Fibroblast of the aortic adventitia (primary cell): ENCODE data around the gene IRAK2. TPM values are rescaled to one million over a fixed set of nuclear protein-coding genes. Genes with fewer than 3 reads are reported as not detected.
A peak's percentile ranks its signal among the peaks of the same experiment; 100 is the strongest.
"Not testable (repeated sequence)": the region's sequence is repeated elsewhere in the genome, so short reads cannot be mapped to it uniquely, and the experiment has no call there.

Source experiments
- DNase-seq: peaks from one replicate; pipeline ENCODE4 v3.0.0-alpha.2; 2010; ENCODE audit warnings: low read depth
- H3K4me3 ChIP-seq: 2 replicates; pipeline ENCODE4 v1.5.1; 2011; ENCODE audit warnings: low read depth, mild to moderate bottlenecking, control low read depth, low read length, moderate library complexity
- CTCF ChIP-seq: IDR thresholded peaks from 2 replicates; pipeline ENCODE4 v1.5.1; 2011; ENCODE audit warnings: mild to moderate bottlenecking, low read length, control low read depth, inconsistent platforms; ENCODE audit not compliant: insufficient read depth
- total RNA-seq: library from RNA; depleted of rRNA; stranded (reverse); fragments of >200 nt; gene quantifications from 2 replicates; pipeline ENCODE4 v1.2.3, GENCODE V29; 2012; ENCODE audit warnings: low replicate concordance

Gene IRAK2
- total RNA-seq, 1 donor, result 9.1 TPM

- no peak for DNase-seq
- TF ChIP-seq CTCF, result no peak
- H3K4me3 ChIP-seq, result no peak overlapping the region
Measured at GRCh38 chr3:10173095-10173925, 8.6 kb downstream of the IRAK2 start.

GRCh38 chr3:10173926-10174435 lies 9.3 kb downstream of the IRAK2 start:
- peak; percentile 92 for DNase-seq
- no peak for TF ChIP-seq CTCF
- H3K4me3 ChIP-seq, result no peak overlapping the region

- DNase-seq, result not testable (repeated sequence)
Measured at GRCh38 chr3:10175334-10175733, 10.6 kb downstream of the IRAK2 start.

GRCh38 chr3:10176150-10176549 lies 11.4 kb downstream of the IRAK2 start:
- not testable (repeated sequence) for DNase-seq, H3K4me3 ChIP-seq

More at GRCh38 chr3:10175334-10175733, 10.6 kb downstream of the IRAK2 start:
- not testable (repeated sequence) for H3K4me3 ChIP-seq

DNA sequence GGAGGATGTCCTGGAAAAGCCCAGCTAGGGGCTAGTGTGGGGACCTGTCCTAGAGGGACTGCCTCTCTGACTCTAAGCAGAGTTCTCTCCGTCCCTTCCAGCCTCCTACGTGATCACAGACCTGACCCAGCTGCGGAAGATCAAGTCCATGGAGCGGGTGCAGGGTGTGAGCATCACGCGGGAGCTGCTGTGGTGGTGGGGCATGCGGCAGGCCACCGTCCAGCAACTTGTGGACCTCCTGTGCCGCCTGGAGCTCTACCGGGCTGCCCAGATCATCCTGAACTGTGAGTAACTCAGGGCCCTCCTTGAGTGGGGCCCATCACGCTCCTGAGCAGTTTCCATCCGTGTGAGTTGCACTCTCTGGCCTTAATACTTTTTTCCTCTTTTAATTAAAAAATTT lies 13.0 kb downstream of the IRAK2 start:
- no peak for DNase-seq
- no peak for TF ChIP-seq CTCF
- no peak overlapping the region for H3K4me3 ChIP-seq

DNA sequence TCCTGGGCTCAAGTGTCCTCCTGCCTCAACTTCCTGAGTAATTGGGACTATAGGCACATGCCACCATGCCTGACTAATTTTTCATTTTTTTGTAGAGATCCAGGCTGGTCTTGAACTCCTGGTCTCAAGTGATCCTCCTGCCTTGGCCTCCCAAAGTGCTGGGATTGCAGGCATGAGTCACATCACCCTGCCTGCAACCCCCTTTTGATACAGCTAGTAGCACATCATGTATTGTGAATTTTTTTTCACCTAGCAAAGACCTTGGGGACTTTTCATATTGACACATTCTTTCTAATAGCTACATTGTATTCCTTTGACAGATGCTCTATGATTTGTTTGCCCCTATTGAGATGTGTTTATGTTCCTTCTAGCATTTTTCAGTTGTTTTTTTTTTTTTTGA lies 14.2 kb downstream of the IRAK2 start:
- no peak for TF ChIP-seq CTCF
- no peak for DNase-seq
- H3K4me3 ChIP-seq, result no peak overlapping the region

- DNase-seq, result no peak
- no peak for TF ChIP-seq CTCF
Measured at GRCh38 chr3:10180289-10180688, 15.6 kb downstream of the IRAK2 start.

More at GRCh38 chr3:10180289-10180688, 15.6 kb downstream of the IRAK2 start:
- H3K4me3 ChIP-seq, result no peak overlapping the region
